ENCODE data around the gene GPR4. TPM values are rescaled to one million over a fixed set of nuclear protein-coding genes. Genes with fewer than 3 reads are reported as not detected.
A peak's percentile ranks its signal among the peaks of the same experiment; 100 is the strongest.

The GPR4 gene
- total RNA-seq, 1 experiment from 2014 or later, result 0.48 TPM

DNA sequence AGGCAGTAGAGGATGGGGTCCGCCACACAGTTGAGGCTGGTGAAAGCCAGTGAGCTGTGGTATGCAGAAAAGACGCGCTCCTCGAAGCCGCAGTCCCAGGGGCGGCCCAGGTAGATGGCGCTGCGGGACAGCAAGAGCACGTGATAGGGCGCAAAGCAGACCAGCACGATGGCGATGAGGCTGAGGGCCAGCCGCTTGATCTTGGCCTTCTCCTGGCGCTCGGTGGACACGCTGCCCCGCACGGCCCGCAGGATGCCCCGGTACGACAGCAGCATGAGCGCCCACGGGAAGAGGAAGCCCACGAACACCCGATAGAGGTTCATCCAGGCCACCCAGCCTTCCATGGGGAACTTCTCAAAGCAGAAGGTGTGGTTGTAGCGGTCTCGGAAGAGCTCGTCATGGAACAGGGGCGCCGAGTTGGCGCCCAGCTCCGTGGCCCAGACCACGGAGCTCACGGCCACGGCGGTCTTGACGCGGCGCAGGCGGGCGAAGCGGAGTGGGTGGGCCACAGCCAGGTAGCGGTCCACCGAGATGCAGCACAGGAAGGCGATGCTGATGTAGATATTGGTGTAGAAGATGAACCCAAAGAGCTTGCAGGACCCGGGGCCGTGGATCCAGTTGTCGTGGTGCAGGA, 10.9 kb downstream of the GPR4 start (continued):
- TF ChIP-seq, protein P1, sequence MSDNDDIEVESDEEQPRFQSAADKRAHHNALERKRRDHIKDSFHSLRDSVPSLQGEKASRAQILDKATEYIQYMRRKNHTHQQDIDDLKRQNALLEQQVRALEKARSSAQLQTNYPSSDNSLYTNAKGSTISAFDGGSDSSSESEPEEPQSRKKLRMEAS (CRISPR knock-in tag; IDR thresholded peaks at IDR 0.05), result peak; percentile 99
- TF ChIP-seq ESRRA (CRISPR knock-in tag; IDR thresholded peaks at IDR 0.05; ENCODE audit: borderline replicate concordance) (peak; percentile 45; the same call in 1 of the 2 replicates), TEAD4 (CRISPR knock-in tag; IDR thresholded peaks at IDR 0.05) (peak; percentile 75; the same call in 1 of the 2 replicates), GTF2I (CRISPR knock-in tag; conservative IDR thresholded peaks at IDR 0.05) (no peak), ZNF317 (CRISPR knock-in tag; IDR thresholded peaks at IDR 0.05; ENCODE audit: borderline replicate concordance, low read depth) (no peak), SMAD4 (CRISPR knock-in tag; IDR thresholded peaks at IDR 0.05) (0 out of 2 replicates have a peak, but pooled peaks have one; percentile 48), ZBTB21 (CRISPR knock-in tag; IDR thresholded peaks at IDR 0.05; ENCODE audit: borderline replicate concordance) (peak; percentile 82; the same call in 1 of the 2 replicates), RELA (CRISPR knock-in tag; IDR thresholded peaks at IDR 0.05; ENCODE audit: borderline replicate concordance) (no peak), ZNF232 (CRISPR knock-in tag; IDR thresholded peaks at IDR 0.05) (no peak), ZNF138 (CRISPR knock-in tag; conservative IDR thresholded peaks at IDR 0.05) (no peak), CBFB (CRISPR knock-in tag; IDR thresholded peaks at IDR 0.05; ENCODE audit: low read depth) (no peak), MYBL2 (CRISPR knock-in tag; IDR thresholded peaks at IDR 0.05) (peak; percentile 74; the same call in 1 of the 2 replicates), TP53 (CRISPR knock-in tag; IDR thresholded peaks at IDR 0.05) (0 out of 2 replicates have a peak, but pooled peaks have one; percentile 84), SP1 (CRISPR knock-in tag; conservative IDR thresholded peaks at IDR 0.05) (peak; percentile 74; the same call in 1 of the 2 replicates)
- TF ChIP-seq, protein P2, sequence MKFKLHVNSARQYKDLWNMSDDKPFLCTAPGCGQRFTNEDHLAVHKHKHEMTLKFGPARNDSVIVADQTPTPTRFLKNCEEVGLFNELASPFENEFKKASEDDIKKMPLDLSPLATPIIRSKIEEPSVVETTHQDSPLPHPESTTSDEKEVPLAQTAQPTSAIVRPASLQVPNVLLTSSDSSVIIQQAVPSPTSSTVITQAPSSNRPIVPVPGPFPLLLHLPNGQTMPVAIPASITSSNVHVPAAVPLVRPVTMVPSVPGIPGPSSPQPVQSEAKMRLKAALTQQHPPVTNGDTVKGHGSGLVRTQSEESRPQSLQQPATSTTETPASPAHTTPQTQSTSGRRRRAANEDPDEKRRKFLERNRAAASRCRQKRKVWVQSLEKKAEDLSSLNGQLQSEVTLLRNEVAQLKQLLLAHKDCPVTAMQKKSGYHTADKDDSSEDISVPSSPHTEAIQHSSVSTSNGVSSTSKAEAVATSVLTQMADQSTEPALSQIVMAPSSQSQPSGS (CRISPR knock-in tag; IDR thresholded peaks at IDR 0.05; ENCODE audit: borderline replicate concordance, low read depth), result no peak
- TF ChIP-seq, protein P3, sequence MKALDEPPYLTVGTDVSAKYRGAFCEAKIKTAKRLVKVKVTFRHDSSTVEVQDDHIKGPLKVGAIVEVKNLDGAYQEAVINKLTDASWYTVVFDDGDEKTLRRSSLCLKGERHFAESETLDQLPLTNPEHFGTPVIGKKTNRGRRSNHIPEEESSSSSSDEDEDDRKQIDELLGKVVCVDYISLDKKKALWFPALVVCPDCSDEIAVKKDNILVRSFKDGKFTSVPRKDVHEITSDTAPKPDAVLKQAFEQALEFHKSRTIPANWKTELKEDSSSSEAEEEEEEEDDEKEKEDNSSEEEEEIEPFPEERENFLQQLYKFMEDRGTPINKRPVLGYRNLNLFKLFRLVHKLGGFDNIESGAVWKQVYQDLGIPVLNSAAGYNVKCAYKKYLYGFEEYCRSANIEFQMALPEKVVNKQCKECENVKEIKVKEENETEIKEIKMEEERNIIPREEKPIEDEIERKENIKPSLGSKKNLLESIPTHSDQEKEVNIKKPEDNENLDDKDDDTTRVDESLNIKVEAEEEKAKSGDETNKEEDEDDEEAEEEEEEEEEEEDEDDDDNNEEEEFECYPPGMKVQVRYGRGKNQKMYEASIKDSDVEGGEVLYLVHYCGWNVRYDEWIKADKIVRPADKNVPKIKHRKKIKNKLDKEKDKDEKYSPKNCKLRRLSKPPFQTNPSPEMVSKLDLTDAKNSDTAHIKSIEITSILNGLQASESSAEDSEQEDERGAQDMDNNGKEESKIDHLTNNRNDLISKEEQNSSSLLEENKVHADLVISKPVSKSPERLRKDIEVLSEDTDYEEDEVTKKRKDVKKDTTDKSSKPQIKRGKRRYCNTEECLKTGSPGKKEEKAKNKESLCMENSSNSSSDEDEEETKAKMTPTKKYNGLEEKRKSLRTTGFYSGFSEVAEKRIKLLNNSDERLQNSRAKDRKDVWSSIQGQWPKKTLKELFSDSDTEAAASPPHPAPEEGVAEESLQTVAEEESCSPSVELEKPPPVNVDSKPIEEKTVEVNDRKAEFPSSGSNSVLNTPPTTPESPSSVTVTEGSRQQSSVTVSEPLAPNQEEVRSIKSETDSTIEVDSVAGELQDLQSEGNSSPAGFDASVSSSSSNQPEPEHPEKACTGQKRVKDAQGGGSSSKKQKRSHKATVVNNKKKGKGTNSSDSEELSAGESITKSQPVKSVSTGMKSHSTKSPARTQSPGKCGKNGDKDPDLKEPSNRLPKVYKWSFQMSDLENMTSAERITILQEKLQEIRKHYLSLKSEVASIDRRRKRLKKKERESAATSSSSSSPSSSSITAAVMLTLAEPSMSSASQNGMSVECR (CRISPR knock-in tag; IDR thresholded peaks at IDR 0.05; ENCODE audit: borderline replicate concordance), result peak; percentile 72; the same call in 1 of the 2 replicates
- TF ChIP-seq, protein P4, sequence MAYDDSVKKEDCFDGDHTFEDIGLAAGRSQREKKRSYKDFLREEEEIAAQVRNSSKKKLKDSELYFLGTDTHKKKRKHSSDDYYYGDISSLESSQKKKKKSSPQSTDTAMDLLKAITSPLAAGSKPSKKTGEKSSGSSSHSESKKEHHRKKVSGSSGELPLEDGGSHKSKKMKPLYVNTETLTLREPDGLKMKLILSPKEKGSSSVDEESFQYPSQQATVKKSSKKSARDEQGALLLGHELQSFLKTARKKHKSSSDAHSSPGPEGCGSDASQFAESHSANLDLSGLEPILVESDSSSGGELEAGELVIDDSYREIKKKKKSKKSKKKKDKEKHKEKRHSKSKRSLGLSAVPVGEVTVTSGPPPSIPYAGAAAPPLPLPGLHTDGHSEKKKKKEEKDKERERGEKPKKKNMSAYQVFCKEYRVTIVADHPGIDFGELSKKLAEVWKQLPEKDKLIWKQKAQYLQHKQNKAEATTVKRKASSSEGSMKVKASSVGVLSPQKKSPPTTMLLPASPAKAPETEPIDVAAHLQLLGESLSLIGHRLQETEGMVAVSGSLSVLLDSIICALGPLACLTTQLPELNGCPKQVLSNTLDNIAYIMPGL (CRISPR knock-in tag; IDR thresholded peaks at IDR 0.05), result peak; percentile 81
- TF ChIP-seq, protein P5, sequence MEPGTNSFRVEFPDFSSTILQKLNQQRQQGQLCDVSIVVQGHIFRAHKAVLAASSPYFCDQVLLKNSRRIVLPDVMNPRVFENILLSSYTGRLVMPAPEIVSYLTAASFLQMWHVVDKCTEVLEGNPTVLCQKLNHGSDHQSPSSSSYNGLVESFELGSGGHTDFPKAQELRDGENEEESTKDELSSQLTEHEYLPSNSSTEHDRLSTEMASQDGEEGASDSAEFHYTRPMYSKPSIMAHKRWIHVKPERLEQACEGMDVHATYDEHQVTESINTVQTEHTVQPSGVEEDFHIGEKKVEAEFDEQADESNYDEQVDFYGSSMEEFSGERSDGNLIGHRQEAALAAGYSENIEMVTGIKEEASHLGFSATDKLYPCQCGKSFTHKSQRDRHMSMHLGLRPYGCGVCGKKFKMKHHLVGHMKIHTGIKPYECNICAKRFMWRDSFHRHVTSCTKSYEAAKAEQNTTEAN (CRISPR knock-in tag; IDR thresholded peaks at IDR 0.05), result peak; percentile 81; the same call in 1 of the 2 replicates
- TF ChIP-seq, protein P6, sequence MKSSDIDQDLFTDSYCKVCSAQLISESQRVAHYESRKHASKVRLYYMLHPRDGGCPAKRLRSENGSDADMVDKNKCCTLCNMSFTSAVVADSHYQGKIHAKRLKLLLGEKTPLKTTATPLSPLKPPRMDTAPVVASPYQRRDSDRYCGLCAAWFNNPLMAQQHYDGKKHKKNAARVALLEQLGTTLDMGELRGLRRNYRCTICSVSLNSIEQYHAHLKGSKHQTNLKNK (CRISPR knock-in tag; IDR thresholded peaks at IDR 0.05), result no peak
- TF ChIP-seq, protein P7, sequence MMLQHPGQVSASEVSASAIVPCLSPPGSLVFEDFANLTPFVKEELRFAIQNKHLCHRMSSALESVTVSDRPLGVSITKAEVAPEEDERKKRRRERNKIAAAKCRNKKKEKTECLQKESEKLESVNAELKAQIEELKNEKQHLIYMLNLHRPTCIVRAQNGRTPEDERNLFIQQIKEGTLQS (CRISPR knock-in tag; conservative IDR thresholded peaks at IDR 0.05), result no peak
- TF ChIP-seq, protein P8, sequence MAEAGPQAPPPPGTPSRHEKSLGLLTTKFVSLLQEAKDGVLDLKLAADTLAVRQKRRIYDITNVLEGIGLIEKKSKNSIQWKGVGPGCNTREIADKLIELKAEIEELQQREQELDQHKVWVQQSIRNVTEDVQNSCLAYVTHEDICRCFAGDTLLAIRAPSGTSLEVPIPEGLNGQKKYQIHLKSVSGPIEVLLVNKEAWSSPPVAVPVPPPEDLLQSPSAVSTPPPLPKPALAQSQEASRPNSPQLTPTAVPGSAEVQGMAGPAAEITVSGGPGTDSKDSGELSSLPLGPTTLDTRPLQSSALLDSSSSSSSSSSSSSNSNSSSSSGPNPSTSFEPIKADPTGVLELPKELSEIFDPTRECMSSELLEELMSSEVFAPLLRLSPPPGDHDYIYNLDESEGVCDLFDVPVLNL (CRISPR knock-in tag; IDR thresholded peaks at IDR 0.05; ENCODE audit: borderline replicate concordance, low read depth), result no peak
